ENCODE results near the gene METRN.

Gene METRN

GRCh38 chr16:714558-715476, at the start of gene METRN:
Gene METRN, plus strand, starts transcription at chr16:715118. Its CDS starts 172 bp downstream, at chr16:715290.
- DNase-seq: peak; percentile 87

GRCh38 chr16:666572-666971, 48.3 kb upstream of the METRN start:
- no peak for DNase-seq

GRCh38 chr16:667113-667779, 47.7 kb upstream of the METRN start:
- no peak for DNase-seq

DNA sequence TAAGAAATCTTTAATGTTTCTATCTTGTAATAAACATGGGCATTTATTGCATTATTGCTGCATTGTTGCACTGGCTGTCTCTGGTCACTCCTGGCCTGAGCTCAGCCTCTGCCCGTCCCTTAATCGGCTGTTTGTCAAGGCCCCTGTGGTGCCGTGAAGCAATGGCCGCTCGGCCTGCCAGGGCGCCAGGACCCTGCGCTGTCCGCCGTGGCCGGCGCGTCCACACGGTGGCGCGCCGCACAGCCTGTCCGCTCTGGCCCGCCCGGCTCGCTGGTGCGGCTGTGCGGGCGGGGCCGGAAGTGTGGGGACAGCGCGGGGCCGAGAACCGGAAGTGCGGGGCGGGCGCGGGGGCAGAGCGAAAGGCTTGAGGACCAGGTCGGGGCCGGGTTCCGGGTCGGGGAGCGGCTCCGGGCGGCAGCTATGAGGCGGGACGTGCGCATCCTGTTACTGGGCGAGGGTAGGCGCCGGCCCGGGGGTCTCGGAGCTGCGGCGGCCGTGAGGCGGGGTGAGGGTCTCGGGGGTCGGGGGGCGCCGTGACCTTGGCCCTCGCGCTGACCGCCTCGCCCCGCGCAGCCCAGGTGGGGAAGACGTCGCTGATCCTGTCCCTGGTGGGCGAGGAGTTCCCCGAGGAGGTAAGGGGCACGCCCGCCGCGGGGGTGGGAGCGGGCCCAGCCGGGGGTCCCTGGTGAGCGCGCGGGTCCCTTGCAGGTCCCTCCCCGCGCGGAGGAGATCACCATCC, 47.0 kb upstream of the METRN start, which contains the start of gene RHOT2:
Gene RHOT2, plus strand, starts transcription at position 353 of the 739 bp plus-strand sequence. Its CDS starts 68 bp downstream, at position 421.
- peak; percentile 95 for DNase-seq

- peak; percentile 50 for DNase-seq
Measured at GRCh38 chr16:668519-669171, 46.3 kb upstream of the METRN start.

- DNase-seq: no peak
Measured at GRCh38 chr16:669666-670065, 45.3 kb upstream of the METRN start.

GRCh38 chr16:670485-671352, 44.2 kb upstream of the METRN start:
- no peak for DNase-seq

DNA sequence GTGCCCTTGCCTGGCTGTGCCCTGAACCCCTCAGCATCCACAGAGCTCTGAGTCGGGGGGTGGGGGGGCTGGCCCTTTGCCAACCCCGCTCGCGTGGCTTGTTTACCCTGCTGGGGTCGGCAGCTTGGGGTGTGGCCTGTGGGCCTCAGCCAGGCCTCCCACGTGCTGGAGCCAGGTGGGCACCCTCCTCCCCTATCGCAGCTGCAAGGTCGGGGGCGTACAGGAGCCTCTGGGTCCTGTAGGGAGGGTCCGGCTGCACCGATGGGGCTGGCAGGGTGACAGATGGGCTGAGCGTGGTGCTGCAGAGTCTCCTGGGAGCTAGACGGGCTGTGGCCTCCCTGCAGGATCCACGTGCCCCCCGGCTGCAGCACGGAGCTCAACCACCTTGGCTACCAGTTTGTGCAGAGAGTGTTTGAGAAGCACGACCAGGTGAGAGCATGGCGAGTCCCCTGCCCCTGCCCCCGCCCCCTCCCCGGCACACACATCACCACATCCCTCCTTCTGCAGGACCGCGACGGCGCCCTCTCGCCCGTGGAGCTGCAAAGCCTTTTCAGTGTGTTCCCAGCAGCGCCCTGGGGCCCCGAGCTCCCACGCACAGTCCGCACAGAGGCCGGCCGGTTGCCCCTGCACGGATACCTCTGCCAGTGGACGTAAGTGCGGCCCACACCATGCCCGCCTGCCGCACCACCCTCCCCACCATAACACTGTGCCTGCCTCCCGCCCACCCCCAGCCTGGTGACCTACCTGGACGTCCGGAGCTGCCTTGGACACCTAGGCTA, 43.4 kb upstream of the METRN start:
- DNase-seq: no peak

- no peak for DNase-seq
Measured at GRCh38 chr16:672371-672770, 42.5 kb upstream of the METRN start.

DNA sequence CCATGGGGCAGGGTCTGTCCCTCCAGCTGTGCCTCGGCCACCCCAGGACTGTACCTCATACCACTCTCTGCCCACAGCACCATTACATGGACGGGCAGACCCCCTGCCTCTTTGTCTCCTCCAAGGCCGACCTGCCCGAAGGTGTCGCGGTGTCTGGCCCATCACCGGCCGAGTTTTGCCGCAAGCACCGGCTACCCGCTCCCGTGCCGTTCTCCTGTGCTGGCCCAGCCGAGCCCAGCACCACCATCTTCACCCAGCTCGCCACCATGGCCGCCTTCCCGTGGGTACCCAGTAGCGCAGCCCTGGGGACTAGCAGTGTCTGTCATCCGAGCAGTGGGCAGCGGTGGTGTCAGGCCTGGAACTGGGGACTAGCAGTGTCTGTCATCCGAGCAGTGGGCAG, 42.1 kb upstream of the METRN start:
- DNase-seq: no peak

DNA sequence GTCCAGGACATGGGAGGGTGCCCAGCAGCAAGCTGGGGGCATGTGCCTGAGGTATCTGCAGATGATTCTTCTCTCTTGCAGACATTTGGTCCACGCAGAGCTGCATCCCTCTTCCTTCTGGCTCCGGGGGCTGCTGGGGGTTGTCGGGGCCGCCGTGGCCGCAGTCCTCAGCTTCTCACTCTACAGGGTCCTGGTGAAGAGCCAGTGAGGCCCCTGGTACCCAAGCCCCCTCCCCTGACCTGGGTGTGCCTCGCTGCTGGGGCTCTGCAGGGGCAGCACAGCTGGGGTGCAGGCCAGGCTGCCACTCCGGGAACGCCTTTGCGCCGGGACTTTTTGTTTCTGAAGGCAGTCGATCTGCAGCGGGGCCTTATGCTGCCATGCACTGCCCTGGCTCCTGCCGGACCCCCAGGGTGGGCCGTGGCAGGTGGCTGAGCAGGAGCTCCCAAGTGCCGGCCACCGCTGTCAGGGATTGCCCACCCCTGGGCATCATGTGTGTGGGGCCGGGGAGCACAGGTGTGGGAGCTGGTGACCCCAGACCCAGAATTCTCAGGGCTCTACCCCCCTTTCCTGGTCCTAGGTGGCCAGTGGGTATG, 41.4 kb upstream of the METRN start:
- no peak for DNase-seq

GRCh38 chr16:674214-674881, 40.6 kb upstream of the METRN start:
- DNase-seq: no peak

GRCh38 chr16:674968-675883, 39.7 kb upstream of the METRN start, which contains the start of gene RHBDL1:
Gene RHBDL1, plus strand, starts transcription at chr16:675671. Its CDS starts 120 bp downstream, at chr16:675791.
- DNase-seq: peak; percentile 47

DNA sequence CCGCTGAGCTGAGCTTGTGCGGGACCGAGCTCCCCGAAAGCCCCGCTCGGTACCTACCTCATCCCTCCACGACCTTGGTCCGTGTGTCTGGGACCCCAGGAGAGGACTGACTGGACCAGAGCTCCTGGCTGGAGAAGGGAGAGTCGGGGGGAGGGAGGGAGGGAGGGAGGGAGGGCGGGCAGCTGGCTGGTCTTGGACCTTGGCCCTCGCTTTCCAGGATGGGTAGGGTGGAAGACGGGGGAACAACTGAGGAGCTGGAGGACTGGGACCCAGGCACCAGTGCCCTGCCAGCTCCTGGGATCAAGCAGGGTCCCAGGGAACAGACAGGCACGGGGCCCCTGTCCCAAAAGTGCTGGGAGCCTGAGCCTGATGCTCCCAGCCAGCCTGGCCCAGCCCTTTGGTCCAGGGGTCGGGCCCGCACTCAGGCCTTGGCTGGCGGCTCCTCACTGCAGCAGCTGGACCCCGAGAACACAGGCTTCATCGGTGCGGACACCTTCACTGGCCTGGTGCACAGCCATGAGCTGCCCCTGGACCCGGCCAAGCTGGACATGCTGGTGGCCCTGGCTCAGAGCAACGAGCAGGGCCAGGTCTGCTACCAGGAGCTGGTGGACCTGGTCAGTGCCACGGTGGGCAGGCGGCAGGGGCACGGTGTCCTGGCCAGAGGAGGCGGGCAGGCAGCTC, 38.9 kb upstream of the METRN start:
- DNase-seq: no peak

- DNase-seq: no peak
Measured at GRCh38 chr16:676565-676902, 38.4 kb upstream of the METRN start.

DNA sequence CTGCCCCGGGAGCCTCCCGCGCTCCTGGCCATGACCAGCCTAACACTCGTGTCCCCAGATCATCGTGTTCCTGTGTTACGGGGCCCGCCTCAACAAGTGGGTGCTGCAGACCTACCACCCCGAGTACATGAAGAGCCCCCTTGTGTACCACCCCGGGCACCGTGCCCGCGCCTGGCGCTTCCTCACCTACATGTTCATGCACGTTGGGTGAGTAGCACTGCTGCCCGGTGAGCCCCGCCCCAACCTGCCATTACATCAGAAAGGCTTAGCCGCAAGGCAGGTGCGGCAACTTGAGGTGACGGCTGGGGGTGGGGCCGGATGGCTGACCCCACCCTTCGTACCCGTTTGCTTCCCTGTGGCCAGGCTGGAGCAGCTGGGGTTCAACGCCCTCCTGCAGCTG, 38.0 kb upstream of the METRN start:
- DNase-seq: peak; percentile 93

DNA sequence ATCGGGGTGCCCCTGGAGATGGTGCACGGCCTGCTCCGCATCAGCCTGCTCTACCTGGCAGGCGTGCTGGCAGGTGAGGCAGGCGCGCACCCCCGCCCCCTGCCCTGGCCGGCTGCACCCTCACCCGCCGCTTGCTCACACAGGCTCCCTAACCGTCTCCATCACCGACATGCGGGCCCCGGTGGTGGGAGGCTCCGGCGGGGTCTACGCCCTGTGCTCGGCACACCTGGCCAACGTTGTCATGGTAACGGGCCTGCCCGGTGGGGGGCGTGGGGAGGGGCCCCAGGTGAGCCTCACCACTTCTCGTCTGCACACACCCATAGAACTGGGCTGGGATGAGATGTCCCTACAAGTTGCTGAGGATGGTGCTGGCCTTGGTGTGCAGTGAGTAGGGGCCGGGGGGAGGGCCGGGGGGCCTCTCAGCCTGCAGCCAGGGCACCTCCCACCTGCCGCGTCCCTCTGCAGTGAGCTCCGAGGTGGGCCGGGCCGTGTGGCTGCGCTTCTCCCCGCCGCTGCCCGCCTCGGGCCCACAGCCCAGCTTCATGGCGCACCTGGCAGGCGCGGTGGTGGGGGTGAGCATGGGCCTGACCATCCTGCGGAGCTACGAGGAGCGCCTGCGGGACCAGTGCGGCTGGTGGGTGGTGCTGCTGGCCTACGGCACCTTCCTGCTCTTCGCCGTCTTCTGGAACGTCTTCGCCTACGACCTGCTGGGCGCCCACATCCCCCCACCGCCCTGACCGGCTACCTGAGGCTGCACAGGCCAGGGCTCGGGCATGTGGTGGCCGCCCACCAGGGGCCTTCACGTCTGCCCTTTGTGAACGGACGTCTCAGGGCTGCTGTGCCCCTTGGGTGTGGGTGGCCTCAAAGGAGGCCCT, 37.4 kb upstream of the METRN start:
- DNase-seq: peak; percentile 95
